ENCODE results near the gene KRTAP10-5. TPM values are rescaled to one million over a fixed set of nuclear protein-coding genes. Genes with fewer than 3 reads are reported as not detected.

Gene KRTAP10-5
- polyA plus RNA-seq, 1 donor (not counting 4 experiments of a cell fraction or from before 2014, with no cell fraction given) = not detected

- no peak for FAIRE-seq
- H3K4me2 ChIP-seq (ENCODE audit: control insufficient read depth, extremely low read depth, insufficient read depth, low read depth, low read length) = no peak overlapping the region
- no peak for TF ChIP-seq CTCF (optimal IDR thresholded peaks at IDR 0.05 in 1 of 3, IDR thresholded peaks at IDR 0.05 in 1 of 3, conservative IDR thresholded peaks at IDR 0.05 in 1 of 3; ENCODE audit: extremely low read depth in 1 of 3, insufficient read depth in 2 of 3, low read length in 3 of 3)
- TF ChIP-seq EZH2 (IDR thresholded peaks at IDR 0.05; ENCODE audit: low read length) = no peak
- H3K36me3 ChIP-seq (ENCODE audit: control insufficient read depth in 2 of 2, extremely low read depth in 1 of 2, insufficient read depth in 2 of 2, low read length in 2 of 2) = no peaks in the 10 kb centered on the region
- H3K4me1 ChIP-seq (ENCODE audit: control insufficient read depth, extremely low read depth, insufficient read depth, low read length) = peaks cover 22% of the 10 kb centered on the region
- H3K9me3 ChIP-seq (ENCODE audit: control insufficient read depth, low read depth, low read length) = no peaks in the 10 kb centered on the region
- H3K79me2 ChIP-seq (ENCODE audit: control insufficient read depth, insufficient read depth, low read length) = no peaks in the 10 kb centered on the region
- H2AFZ ChIP-seq (ENCODE audit: control insufficient read depth, low read length) = no peak overlapping the region
- dilution Hi-C loops (cut with MboI; ENCODE audit: extremely low pct_ligation_motif_present, low sequenced_read_pairs) = no loop called here
- H3K27ac ChIP-seq (ENCODE audit: control insufficient read depth, insufficient read depth, low read length) = no peak overlapping the region
- H3K9ac ChIP-seq (ENCODE audit: control insufficient read depth, extremely low read depth, insufficient read depth, low read length) = no peak overlapping the region
- H3K27me3 ChIP-seq (ENCODE audit: control insufficient read depth, extremely low read depth, insufficient read depth, low read length) = peaks cover 4% of the 10 kb centered on the region
- H4K20me1 ChIP-seq (ENCODE audit: control insufficient read depth, extremely low read depth, insufficient read depth, low read length) = no peaks in the 10 kb centered on the region
- no peak for DNase-seq (ENCODE audit: low read depth, low spot score)
- H3K9me1 ChIP-seq (ENCODE audit: control insufficient read depth, extremely low read depth, insufficient read depth, low read length) = no peaks in the 10 kb centered on the region
- no peak overlapping the region for H3K4me3 ChIP-seq (ENCODE audit: control insufficient read depth in 2 of 3, extremely low read depth in 1 of 3, insufficient read depth in 2 of 3, low read depth in 1 of 3, low read length in 3 of 3)
These were observed 28.3 kb downstream of the KRTAP10-5 start for GRCh38 chr21:44552136-44552535.

DNA sequence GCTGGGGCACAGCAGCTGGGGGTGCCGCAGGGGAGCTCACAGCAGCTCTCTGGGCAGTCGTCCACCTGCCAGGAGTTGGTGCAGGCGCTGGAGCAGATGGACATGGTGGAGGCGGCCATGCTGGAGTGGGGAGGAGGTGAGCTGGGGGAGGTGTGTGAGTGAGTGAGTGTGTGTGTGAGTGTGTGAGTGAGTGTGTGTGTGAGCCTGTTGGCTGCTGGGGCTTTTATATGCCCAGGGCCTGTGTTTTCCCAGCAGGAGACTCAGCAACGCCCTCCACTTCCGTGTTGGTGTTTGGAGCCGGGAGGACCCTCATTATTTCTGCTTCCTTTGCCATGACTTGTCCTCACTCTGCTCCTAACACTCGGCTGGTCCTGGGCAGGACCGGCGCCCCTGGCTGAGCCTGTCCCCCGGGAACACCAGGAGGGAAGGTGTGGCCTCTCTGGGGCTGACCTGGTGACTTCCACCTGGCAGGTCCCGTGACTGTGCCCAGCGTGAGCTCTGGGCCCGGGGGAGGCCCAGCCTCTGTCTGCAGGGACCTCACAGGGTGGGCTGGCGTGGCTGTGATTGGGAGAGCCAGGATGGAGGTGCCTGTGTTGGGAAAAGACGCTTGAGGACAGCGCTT, 29.0 kb downstream of the KRTAP10-5 start, which contains the start of gene KRTAP10-2:
TSS of gene KRTAP10-2 (minus strand) at position 166 of the 622 bp plus-strand sequence. CDS start at position 119, 47 bp downstream.
- TF ChIP-seq CTCF (optimal IDR thresholded peaks at IDR 0.05 in 1 of 3, IDR thresholded peaks at IDR 0.05 in 1 of 3, conservative IDR thresholded peaks at IDR 0.05 in 1 of 3; ENCODE audit: extremely low read depth in 1 of 3, insufficient read depth in 2 of 3, low read length in 3 of 3) = no peak
- no peak for TF ChIP-seq EZH2 (IDR thresholded peaks at IDR 0.05; ENCODE audit: low read length)
- no peak for DNase-seq (ENCODE audit: low read depth, low spot score)
- no peaks in the 10 kb centered on the region for H3K9me1 ChIP-seq (ENCODE audit: control insufficient read depth, extremely low read depth, insufficient read depth, low read length)
- H3K36me3 ChIP-seq (ENCODE audit: control insufficient read depth in 2 of 2, extremely low read depth in 1 of 2, insufficient read depth in 2 of 2, low read length in 2 of 2) = no peaks in the 10 kb centered on the region
- FAIRE-seq = no peak
- H2AFZ ChIP-seq (ENCODE audit: control insufficient read depth, low read length) = no peak within 1 kb of the TSS
- no peaks in the 10 kb centered on the region for H4K20me1 ChIP-seq (ENCODE audit: control insufficient read depth, extremely low read depth, insufficient read depth, low read length)
- no peaks in the 10 kb centered on the region for H3K79me2 ChIP-seq (ENCODE audit: control insufficient read depth, insufficient read depth, low read length)
- H3K27me3 ChIP-seq (ENCODE audit: control insufficient read depth, extremely low read depth, insufficient read depth, low read length) = peaks cover 4% of the 10 kb centered on the region
- peaks cover 22% of the 10 kb centered on the region for H3K4me1 ChIP-seq (ENCODE audit: control insufficient read depth, extremely low read depth, insufficient read depth, low read length)
- no peak within 1 kb of the TSS for H3K27ac ChIP-seq (ENCODE audit: control insufficient read depth, insufficient read depth, low read length)
- H3K9ac ChIP-seq (ENCODE audit: control insufficient read depth, extremely low read depth, insufficient read depth, low read length) = no peak within 1 kb of the TSS
- H3K9me3 ChIP-seq (ENCODE audit: control insufficient read depth, low read depth, low read length) = no peaks in the 10 kb centered on the region
- no peak within 1 kb of the TSS for H3K4me3 ChIP-seq (ENCODE audit: control insufficient read depth in 2 of 3, extremely low read depth in 1 of 3, insufficient read depth in 2 of 3, low read depth in 1 of 3, low read length in 3 of 3)
- peak within 1 kb of the TSS; percentile 2 for H3K4me2 ChIP-seq (ENCODE audit: control insufficient read depth, extremely low read depth, insufficient read depth, low read depth, low read length)
- dilution Hi-C loops (cut with MboI; ENCODE audit: extremely low pct_ligation_motif_present, low sequenced_read_pairs) = no loop called here
